Heart right ventricle (tissue), 16 donors: ENCODE results near the gene KRT10. TPM values are rescaled to one million over a fixed set of nuclear protein-coding genes. Genes with fewer than 3 reads are reported as not detected.

ENCODE experiments used
- ATAC-seq, 8 donors: fragments of 200-7000 bp; cut with Tn5 transposase; one replicate each; pipeline ENCODE4 v1.9.1; 2020; ENCODE audit warnings: mild to moderate bottlenecking in 8 of 8, moderate library complexity in 8 of 8, moderate number of reproducible peaks in 1 of 8
- DNase-seq, 2 donors: peaks; one replicate each; pipeline ENCODE4 v3.0.0-alpha.2; 2020
- H3K27ac ChIP-seq, 10 donors: fragments of 200-600 bp; sonication (generic) in 2 of 10; one replicate each; pipeline versions ENCODE4 v1.5.0 to v1.8.0; 2020 to 2022; ENCODE audit warnings: mild to moderate bottlenecking in 3 of 10
- H3K27me3 ChIP-seq, 7 donors: fragments of 200-600 bp; one replicate each; pipeline ENCODE4 v1.8.0; 2021 to 2022; ENCODE audit warnings: mild to moderate bottlenecking in 2 of 7
- H3K36me3 ChIP-seq, 9 donors: fragments of 200-600 bp; sonication (generic) in 1 of 9; one replicate each; pipeline versions ENCODE4 v1.5.0 to v1.8.0; 2020 to 2022; ENCODE audit warnings: mild to moderate bottlenecking in 2 of 9
- H3K4me1 ChIP-seq, 9 donors: fragments of 200-600 bp; sonication (generic) in 1 of 9; one replicate each; pipeline versions ENCODE4 v1.5.0 to v1.8.0; 2020 to 2022; ENCODE audit warnings: mild to moderate bottlenecking in 4 of 9
- H3K4me3 ChIP-seq, 10 donors: fragments of 200-600 bp; sonication (generic) in 2 of 10; one replicate each; pipeline versions ENCODE4 v1.5.0 to v1.8.0; 2020 to 2022; ENCODE audit warnings: mild to moderate bottlenecking in 7 of 10, moderate library complexity in 2 of 10
- H3K9me3 ChIP-seq, 11 donors: fragments of 200-600 bp in 10 of 11; sonication (generic) in 2 of 11; one replicate each; pipeline versions ENCODE4 v1.5.0 to v1.8.0; 2013 to 2022; ENCODE audit warnings: mild to moderate bottlenecking in 2 of 11, control low read depth in 1 of 11, moderate library complexity in 1 of 11
- WGBS, 2 donors: extraction: QIAGEN DNeasy Blood & Tissue Kit; methylation state at CpG; one replicate each; pipeline ENCODE4 v1.1.7; 2013; ENCODE audit warnings: inconsistent platforms in 1 of 2; 5-methylcytosine and 5-hydroxymethylcytosine counted together
- intact Hi-C, 10 donors: fragments of 100-400 bp; cut with DNase I; formaldehyde crosslinking; loops; one replicate each; pipeline versions ENCODE4 v1.11.1 to v1.14.2; 2022
- polyA plus RNA-seq, 2 donors: library from polyadenylated mRNA; stranded (reverse); fragments of 200-250 nt; gene quantifications; one replicate each; pipeline ENCODE4 v1.2.3, GENCODE V29; 2013
- total RNA-seq, 10 donors: library from RNA; stranded (reverse); fragmentation: NEBNext Ultra II Directional in 3 of 10; extraction: Animal tissue kit (Norgen Biotek cat#: 25700) in 3 of 10; gene quantifications; one replicate each; pipeline versions ENCODE4 v1.2.1 to v1.2.4, GENCODE V29; 2021 to 2023
- TF ChIP-seq, protein P1 (sequence below), 9 donors: fragments of 200-600 bp; sonication (generic) in 2 of 9; IDR thresholded peaks; one replicate each; pipeline versions ENCODE4 v1.5.0 to v1.8.0; 2021 to 2022; ENCODE audit warnings: antibody characterized with exemption in 9 of 9, mild to moderate bottlenecking in 5 of 9, moderate library complexity in 1 of 9
- donor health status: Arrhythmogenic right ventricular cardiomyopathy.
- donor health status: ischemic (EF 13 %, LVEDD 7.1; RV severe dilation, severe dysfunction).
- donor health status: healthy with polysubstance abuse.
- donor health status: DM: no; HTN: yes; CAD: no.
- donor health status: DM: no; HTN: no; CAD: no.
- donor health status: ischemic (EF 25% LVEDD 6.9; RV normal size, moderate dysfunction).
- donor health status: ischemic (EF 25% LVEDD 5.7; RV mildly dilated, moderate dysfunction).
- donor health status: healthy.
- donor health status: DM: yes; HTN: yes; CAD: no.
- donor health status: Ischemic cardiomyopathy.
- donor health status: ischemic (EF 35%, LVEDD 5.7; RV mildly dilated, moderate dysfunction).
- donor health status: nonischemic (EF 11% LVEDD 7.7; RV severe dilation, severe dysfunction).
- donor health status: DM: yes; HTN: yes; CAD: no.
- donor health status: PGD.
- donor health status: ischemic (EF 29% LVEDD 5.4; RV normal size, mild dysfunction).
- donor health status: nonischemic (EF 23%, LVEDD 6.1; RV moderate dilation, normal function).

Gene KRT10
- total and polyA plus RNA-seq, 12 donors = 40.9 to 86.8 (median 48.5) TPM

DNA sequence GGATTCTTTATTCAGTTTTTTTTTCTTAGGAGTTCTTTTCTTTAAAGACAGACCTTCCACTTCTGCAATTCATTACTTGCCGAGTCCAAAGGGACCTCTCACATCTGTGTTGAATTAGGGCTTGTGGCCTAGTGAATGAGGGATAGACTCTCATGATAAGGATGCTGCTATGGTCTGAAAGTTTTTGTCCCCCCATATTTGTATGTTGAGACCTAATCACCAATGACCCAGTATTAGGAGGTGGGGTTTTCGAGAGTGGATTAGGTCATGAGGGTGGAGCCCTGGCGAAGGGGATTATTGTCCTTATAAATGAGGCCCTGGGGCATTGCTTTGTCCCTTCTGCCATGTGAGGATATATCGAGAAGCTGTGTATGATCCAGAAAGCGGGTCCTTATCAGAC is 35.1 kb upstream of the KRT10 start:
- 62 to 65% methylated on average over 5 of the region's 5 CpGs for WGBS, 2 donors
- Histone ChIP-seq H3K4me3 (no peak overlapping the region), H3K4me1 (peaks cover 0 to 14% (median 0%) of the 10 kb centered on the region in 9 donors), H3K9me3 (no peaks in the 10 kb centered on the region), H3K36me3 (no peaks in the 10 kb centered on the region), H3K27ac (peak overlapping the region in 1 of 10 donors; percentile 24), H3K27me3 (peaks cover 0 to 5% (median 0%) of the 10 kb centered on the region in 7 donors)
- peak in 4 of 8 donors; percentile 24 to 61 (median 46) for ATAC-seq
- no peak for DNase-seq
- TF ChIP-seq, protein P1, sequence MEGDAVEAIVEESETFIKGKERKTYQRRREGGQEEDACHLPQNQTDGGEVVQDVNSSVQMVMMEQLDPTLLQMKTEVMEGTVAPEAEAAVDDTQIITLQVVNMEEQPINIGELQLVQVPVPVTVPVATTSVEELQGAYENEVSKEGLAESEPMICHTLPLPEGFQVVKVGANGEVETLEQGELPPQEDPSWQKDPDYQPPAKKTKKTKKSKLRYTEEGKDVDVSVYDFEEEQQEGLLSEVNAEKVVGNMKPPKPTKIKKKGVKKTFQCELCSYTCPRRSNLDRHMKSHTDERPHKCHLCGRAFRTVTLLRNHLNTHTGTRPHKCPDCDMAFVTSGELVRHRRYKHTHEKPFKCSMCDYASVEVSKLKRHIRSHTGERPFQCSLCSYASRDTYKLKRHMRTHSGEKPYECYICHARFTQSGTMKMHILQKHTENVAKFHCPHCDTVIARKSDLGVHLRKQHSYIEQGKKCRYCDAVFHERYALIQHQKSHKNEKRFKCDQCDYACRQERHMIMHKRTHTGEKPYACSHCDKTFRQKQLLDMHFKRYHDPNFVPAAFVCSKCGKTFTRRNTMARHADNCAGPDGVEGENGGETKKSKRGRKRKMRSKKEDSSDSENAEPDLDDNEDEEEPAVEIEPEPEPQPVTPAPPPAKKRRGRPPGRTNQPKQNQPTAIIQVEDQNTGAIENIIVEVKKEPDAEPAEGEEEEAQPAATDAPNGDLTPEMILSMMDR (IDR thresholded peaks at IDR 0.05) = no peak
- intact Hi-C loops = loop anchor here in 6 of 10 donors (1.0 to 5.0 kb wide), 10 partner anchors 50 to 809 kb away; no protein-coding TSS in a partner anchor

DNA sequence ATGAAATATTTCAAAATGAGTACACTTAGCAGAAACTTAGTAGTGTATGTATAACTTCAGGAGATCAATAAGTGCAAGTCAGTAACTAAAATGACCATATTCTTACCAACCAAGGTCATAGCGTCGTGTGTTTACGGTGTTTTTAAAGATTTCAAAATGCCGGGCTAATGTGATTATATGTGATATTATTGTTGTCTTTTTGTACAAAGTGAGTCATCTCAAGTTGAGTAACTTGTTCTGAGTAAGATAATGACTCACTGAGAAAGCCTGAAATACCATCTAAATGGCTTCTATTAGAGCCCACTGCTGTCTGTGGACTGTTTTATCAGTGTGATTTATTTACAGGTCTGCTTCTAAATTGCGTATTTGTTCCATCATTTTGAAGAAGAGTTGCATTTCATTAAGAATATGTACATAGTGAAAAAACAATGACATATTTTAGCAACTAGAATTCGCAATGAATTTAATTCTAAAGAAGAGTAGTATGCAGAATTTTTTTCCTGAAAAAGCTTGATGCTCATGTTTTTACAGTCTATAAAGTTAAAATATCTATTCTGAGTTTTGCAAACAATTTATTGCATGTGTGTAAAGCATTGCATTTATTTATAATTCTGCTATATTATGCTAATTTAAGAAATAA is 31.9 kb upstream of the KRT10 start:
- WGBS, 2 donors = 64 to 85% methylated on average over 6 of the region's 6 CpGs
- peak in 1 of 8 donors; percentile 62 for ATAC-seq

DNA sequence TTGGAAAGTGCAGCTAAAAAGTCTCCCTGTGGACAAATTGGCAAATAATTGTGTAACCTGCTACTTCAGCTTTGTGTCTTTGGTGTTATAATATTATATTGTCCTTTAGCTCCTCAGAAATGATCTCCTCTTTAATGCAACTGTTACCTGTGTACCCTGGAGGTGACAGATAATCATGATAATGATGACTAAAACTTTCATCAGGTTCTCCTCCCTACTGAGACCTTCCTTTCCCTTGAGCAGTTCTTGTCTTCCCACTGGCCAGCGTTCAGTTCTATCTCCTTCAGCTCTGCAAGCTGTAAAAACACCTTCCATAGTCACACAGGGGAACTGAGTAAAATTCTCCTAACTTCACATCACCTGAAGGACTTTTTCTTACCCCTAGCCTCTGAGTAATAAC is 29.9 kb upstream of the KRT10 start:
- WGBS, 2 donors = 47 to 61% methylated on average over 1 of the region's 1 CpG
- intact Hi-C loops = loop anchor here in 1 of 10 donors (5.0 kb wide), 1 partner anchor 795 kb away; no protein-coding TSS in a partner anchor
- Histone ChIP-seq H3K4me1 (peaks cover 0 to 11% (median 0%) of the 10 kb centered on the region in 9 donors), H3K27ac (no peak overlapping the region), H3K4me3 (no peak overlapping the region), H3K9me3 (no peaks in the 10 kb centered on the region), H3K36me3 (no peaks in the 10 kb centered on the region), H3K27me3 (peaks cover 0 to 21% (median 0%) of the 10 kb centered on the region in 7 donors)
- TF ChIP-seq, protein P1 (IDR thresholded peaks at IDR 0.05) = no peak
- ATAC-seq (no peak), DNase-seq (no peak)

More for the DNA sequence above, 31.9 kb upstream of the KRT10 start:
- Histone ChIP-seq H3K27ac (no peak overlapping the region), H3K27me3 (peaks cover 0 to 16% (median 0%) of the 10 kb centered on the region in 7 donors), H3K9me3 (no peaks in the 10 kb centered on the region), H3K4me3 (no peak overlapping the region), H3K36me3 (no peaks in the 10 kb centered on the region), H3K4me1 (peaks cover 0 to 14% (median 0%) of the 10 kb centered on the region in 9 donors)
- intact Hi-C loops = loop anchor here in 1 of 10 donors (5.0 kb wide), 1 partner anchor 793 kb away; no protein-coding TSS in a partner anchor
- TF ChIP-seq, protein P1 (IDR thresholded peaks at IDR 0.05) = no peak
- DNase-seq = no peak

DNA sequence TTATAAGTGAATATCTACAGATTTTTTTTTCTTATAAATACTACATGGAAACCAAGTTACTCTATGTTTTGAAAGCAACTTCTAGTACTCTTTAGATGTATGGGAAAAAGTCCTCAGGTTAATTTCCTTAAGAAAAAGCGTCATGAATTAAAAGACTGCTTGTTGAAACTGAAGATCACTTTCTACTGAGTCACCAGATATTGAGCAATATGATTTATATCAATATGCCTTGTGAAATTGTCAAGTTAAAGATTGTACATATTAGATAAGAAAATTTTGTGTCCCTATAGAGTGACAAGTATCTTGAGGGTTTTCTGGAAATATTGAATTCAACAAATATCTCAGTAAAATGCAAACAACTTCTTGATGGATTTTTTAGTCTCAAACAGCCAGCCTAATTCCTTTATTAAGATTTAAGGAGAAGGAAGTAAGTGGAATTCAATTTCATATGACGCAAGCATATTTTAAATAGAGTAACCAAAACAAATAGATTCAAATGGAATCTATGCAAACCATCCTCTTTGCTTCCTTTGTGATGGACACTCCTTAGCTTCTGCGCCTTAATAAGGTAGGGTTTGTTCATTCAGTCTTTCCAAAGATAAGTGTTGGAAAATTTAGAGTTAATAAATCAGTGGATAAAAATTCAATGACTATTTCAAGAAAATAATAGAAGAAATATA is 28.0 kb upstream of the KRT10 start:
- DNase-seq (no peak), ATAC-seq (no peak)
- 93 to 94% methylated on average over 3 of the region's 3 CpGs for WGBS, 2 donors
- peaks cover 0 to 11% (median 0%) of the 10 kb centered on the region in 9 donors for H3K4me1 ChIP-seq
- H3K36me3 ChIP-seq = no peaks in the 10 kb centered on the region
- no peaks in the 10 kb centered on the region for H3K9me3 ChIP-seq
- peaks cover 0 to 21% (median 7%) of the 10 kb centered on the region in 7 donors for H3K27me3 ChIP-seq
- intact Hi-C loops = loop anchor here in 1 of 10 donors (5.0 kb wide), 1 partner anchor 797 kb away; no protein-coding TSS in a partner anchor
- TF ChIP-seq, protein P1 (IDR thresholded peaks at IDR 0.05) = no peak
- H3K27ac ChIP-seq = no peak overlapping the region
- H3K4me3 ChIP-seq = no peak overlapping the region
